ENCODE measurements around the gene ARHGAP25.

GRCh38 chr2:68817306-68817705, 82.7 kb downstream of the ARHGAP25 start:
- TF ChIP-seq CTCF (IDR thresholded peaks at IDR 0.05), result no peak
- TF ChIP-seq POLR2A (IDR thresholded peaks at IDR 0.05), result no peak
- TF ChIP-seq POLR2AphosphoS5 (IDR thresholded peaks at IDR 0.05), result no peak
- no peak for TF ChIP-seq EP300 (IDR thresholded peaks at IDR 0.05; ENCODE audit: low read depth)
